ENCODE results near the gene RAPGEF6.

Gene RAPGEF6

DNA sequence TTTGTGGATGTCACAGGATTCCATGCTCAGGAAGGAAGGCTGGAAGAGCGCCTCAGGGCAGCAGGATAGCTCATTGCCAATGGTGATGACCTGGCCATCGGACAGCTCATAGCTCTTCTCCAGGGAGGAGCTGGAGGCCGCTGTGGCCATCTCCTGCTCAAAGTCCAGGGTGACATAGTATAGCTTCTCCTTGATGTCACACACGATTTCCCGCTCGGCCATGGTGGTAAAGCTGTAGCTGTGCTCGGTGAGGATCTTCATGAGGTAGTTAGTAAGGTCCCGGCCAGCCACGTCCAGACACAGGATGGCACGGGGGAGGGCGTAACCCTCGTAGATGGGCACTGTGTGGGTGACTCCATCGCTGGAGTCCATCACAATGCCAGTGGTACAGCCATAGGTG, 24.3 kb upstream of the RAPGEF6 start:
- Mint-ChIP-seq H3K9me3 (peaks cover 10% of the 10 kb centered on the region), H3K27me3 (no peaks in the 10 kb centered on the region), H3K4me3 (no peak overlapping the region), H3K36me3 (ENCODE audit: low read depth) (peaks cover 73% of the 10 kb centered on the region), H3K27ac (no peak overlapping the region), H3K4me1 (ENCODE audit: low read depth) (peaks cover 4% of the 10 kb centered on the region)

DNA sequence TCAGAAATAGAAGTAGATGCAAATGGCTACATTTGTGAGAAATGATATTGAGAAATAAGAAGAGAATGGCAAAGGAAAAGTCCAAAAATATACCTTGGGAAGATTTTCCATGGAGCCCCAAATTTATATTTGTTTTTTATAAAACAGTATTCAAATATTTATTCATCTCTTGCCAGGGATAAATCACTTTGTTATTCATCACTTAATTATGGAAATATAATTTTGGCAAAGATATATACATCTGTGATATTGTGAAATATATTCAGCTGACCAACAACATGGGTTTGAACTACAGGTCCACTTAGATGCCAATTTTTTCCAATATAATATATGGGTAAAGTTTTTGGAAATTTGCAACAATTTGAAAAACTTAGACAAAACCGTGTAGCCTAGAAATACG, 19.7 kb upstream of the RAPGEF6 start:
- Mint-ChIP-seq H3K4me1 (ENCODE audit: low read depth) (peaks cover 4% of the 10 kb centered on the region), H3K27ac (no peak overlapping the region), H3K9me3 (peaks cover 5% of the 10 kb centered on the region), H3K36me3 (ENCODE audit: low read depth) (peaks cover 64% of the 10 kb centered on the region), H3K4me3 (no peak overlapping the region), H3K27me3 (no peaks in the 10 kb centered on the region)

DNA sequence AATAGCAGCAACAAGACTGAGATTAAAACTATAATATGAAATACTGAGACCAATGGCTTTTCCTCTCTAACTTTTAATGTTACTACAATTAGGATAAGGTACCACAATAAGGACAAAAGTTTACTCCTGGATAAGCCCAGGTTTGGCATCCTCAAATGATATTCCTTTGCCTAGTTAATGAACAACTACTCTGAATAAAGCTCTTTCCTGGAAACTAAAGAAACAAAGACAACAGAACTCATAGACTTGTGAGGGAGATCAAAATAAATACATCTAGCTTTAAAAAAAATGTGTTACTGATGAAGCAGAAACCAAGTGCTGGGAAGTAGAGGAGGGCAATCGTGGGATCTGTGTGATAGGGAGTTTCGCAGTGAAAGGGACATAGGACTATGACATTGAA, 19.3 kb upstream of the RAPGEF6 start:
- Mint-ChIP-seq H3K4me1 (ENCODE audit: low read depth) (peaks cover 4% of the 10 kb centered on the region), H3K36me3 (ENCODE audit: low read depth) (peaks cover 59% of the 10 kb centered on the region), H3K27me3 (no peaks in the 10 kb centered on the region), H3K4me3 (no peak overlapping the region), H3K9me3 (peaks cover under 1% of the 10 kb centered on the region), H3K27ac (no peak overlapping the region)

DNA sequence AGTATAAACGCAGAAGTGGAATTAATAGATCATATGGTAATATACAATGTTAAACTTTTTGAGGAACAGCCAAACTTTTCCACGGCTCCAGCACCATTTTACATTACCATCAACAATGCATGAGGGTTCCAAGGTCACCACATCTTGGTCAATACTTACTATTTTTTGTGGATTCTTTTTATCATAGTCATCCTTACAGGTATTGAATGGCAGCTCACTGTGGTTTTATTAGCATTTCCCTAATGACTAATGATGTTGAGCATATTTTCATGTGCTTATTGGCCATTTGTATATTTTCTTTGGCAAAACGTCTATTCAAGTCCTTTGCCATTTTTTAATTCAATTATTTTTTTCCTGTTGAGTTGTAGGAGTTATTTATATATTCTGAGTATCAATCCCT, 14.1 kb upstream of the RAPGEF6 start:
- Mint-ChIP-seq H3K4me3 (no peak overlapping the region), H3K36me3 (ENCODE audit: low read depth) (peaks cover 42% of the 10 kb centered on the region), H3K4me1 (ENCODE audit: low read depth) (no peaks in the 10 kb centered on the region), H3K9me3 (no peaks in the 10 kb centered on the region), H3K27ac (no peak overlapping the region), H3K27me3 (no peaks in the 10 kb centered on the region)

DNA sequence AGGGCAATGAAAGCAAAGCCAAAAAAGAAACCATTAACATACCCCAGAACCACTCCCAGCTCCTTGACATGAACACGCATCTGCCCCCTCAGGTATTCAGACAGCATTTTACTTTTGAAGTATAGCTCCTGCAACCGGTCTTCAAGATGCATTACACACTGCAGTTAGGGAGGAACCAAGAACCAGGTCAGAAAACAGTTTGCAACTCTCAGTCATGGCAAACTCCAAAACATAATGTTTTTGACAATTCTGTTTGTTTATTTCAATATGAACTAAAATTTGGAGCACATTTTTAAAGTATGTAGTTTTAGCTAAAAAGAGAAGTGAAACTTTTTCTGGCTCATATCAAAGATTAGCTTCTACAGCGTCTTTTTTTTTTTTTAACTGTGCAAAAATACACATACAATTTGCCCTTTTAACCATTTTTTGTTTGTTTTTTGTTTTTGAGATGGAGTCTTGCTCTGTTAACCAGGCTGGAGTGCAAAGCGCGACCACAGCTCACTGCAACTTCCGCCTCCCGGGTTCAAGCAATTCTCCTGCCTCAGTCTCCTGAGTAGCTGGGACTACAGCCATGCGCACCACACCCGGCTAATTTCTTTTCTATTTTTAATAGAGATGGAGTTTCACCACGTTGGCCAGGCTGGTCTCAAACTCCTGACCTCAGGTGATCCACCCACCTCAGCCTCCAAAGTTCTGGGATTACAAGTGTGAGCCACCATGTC, 12.2 kb upstream of the RAPGEF6 start:
- H3K4me3 Mint-ChIP-seq = no peak overlapping the region
- H3K27ac Mint-ChIP-seq = no peak overlapping the region
- no peaks in the 10 kb centered on the region for H3K9me3 Mint-ChIP-seq
- no peaks in the 10 kb centered on the region for H3K27me3 Mint-ChIP-seq
- H3K36me3 Mint-ChIP-seq (ENCODE audit: low read depth) = peaks cover 38% of the 10 kb centered on the region
- no peaks in the 10 kb centered on the region for H3K4me1 Mint-ChIP-seq (ENCODE audit: low read depth)

DNA sequence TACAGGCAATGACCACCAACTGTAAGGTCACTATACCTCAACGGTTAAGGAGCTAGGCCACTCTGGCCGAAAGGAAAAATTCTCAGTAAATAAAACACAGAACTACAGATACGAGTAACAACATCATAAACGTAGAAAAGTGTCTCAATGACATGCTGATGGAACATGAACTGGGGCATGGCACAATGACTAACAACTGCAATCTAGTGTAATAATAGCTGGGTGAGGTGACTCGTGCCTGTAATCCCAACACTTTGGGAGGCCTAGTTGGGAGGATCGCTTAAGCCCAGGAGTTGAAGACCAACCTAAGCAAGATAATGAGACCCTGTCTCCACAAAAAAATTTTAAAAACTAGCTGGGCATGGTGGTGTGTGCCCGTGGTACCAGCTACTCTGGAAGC, 9.8 kb upstream of the RAPGEF6 start:
- Mint-ChIP-seq H3K36me3 (ENCODE audit: low read depth) (peaks cover 18% of the 10 kb centered on the region), H3K27ac (no peak overlapping the region), H3K4me3 (no peak overlapping the region), H3K27me3 (no peaks in the 10 kb centered on the region), H3K4me1 (ENCODE audit: low read depth) (peaks cover 15% of the 10 kb centered on the region), H3K9me3 (no peaks in the 10 kb centered on the region)

DNA sequence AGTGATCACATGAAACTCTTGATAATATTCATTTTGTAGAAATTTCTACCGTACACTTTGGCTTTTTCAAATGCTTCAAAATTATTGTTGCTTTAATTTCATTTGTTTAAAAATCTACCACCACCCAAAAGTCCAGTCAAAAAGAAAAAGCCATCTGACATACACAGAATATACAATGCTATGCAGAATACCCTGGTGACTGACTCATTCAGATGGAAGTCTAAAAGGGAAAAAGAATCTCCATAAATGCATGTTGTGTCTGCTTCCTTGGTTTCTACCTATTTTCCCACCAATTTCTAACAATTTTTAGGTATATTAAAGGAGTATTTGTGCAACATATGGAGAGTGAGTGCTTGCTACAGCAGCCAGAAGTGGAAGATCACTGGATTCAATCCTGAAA, 9.3 kb upstream of the RAPGEF6 start:
- Mint-ChIP-seq H3K36me3 (ENCODE audit: low read depth) (peaks cover 18% of the 10 kb centered on the region), H3K9me3 (no peaks in the 10 kb centered on the region), H3K27me3 (no peaks in the 10 kb centered on the region), H3K27ac (no peak overlapping the region), H3K4me1 (ENCODE audit: low read depth) (peaks cover 20% of the 10 kb centered on the region), H3K4me3 (no peak overlapping the region)

DNA sequence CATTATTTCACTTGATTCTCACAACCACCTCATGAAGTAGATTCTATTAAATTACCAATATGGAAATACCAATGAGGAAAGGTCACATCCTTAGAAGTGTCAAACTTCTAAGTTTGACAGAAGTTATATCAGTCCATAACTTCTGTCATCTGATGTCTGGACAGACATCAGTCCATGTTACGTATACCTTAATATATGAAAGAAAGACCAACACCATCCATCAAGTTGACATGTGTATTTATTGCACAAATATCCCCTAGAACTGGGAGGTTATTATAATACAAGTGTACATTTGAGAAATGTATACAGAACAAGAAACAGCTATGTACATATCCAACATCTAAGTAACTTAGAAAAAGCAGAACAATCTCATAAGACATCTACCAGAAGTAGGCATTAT, 6.5 kb upstream of the RAPGEF6 start:
- Mint-ChIP-seq H3K36me3 (ENCODE audit: low read depth) (peaks cover 18% of the 10 kb centered on the region), H3K4me1 (ENCODE audit: low read depth) (peaks cover 32% of the 10 kb centered on the region), H3K27ac (no peak overlapping the region), H3K9me3 (no peaks in the 10 kb centered on the region), H3K4me3 (no peak overlapping the region), H3K27me3 (no peaks in the 10 kb centered on the region)

DNA sequence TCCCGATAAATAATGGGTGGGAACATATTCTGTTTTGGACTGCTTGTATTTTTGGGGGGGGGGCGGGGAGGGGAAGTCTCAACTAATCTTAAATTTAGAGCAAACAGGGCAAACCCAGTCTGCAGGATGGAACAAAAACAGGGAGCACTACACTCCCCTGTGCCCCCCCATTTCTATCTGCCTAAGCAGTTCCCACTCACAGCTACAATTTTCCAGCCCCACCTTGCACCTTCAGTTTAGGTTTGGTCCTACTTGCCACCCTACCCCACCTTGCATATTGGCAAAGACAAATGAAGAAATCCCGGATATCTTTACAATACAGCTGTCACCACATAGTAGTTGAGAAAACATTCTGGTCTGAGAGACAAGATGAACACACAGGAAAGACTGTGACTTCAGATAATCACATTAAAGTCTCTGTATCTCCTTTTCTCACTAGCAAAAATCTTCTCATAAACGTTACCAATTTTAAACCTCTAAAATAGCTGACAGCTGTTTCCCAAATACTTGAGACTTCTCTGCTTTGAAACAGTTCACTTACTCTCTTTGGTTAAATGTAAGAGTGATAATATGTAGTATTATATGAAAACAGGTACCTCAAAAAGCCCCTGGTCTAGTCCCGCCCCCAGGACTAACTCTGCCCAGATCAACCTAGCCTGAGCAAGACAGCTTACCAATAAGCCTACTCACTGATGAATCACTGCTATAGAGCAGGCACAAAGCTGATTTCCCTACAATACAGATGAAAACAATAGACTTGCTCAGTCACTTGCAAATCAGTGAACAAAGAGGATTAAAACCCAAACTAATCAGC, 5.2 kb upstream of the RAPGEF6 start:
- Mint-ChIP-seq H3K36me3 (ENCODE audit: low read depth) (peaks cover 15% of the 10 kb centered on the region), H3K4me1 (ENCODE audit: low read depth) (peaks cover 38% of the 10 kb centered on the region), H3K27me3 (no peaks in the 10 kb centered on the region), H3K4me3 (peak overlapping the region; percentile 14), H3K27ac (peak overlapping the region; percentile 31), H3K9me3 (no peaks in the 10 kb centered on the region)

DNA sequence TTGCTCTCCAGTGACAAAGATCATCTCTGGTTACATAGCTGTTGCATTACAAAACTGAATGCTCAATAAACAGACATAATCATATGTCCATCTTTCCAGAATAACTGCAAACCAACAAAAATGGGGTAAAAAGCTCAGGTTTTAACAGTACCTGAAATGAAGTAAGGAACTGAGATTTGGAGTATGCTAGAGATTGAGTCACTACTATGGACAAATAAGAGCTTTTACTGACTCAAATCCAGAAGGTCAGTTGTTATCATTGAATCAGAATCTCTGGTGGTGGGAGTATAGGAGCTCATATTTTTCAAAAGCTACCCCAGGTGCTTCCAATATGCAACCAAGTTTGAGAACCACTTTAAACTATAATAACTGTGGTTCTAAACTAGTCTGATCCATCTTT, 4.1 kb upstream of the RAPGEF6 start:
- H3K4me3 Mint-ChIP-seq = no peak overlapping the region
- no peaks in the 10 kb centered on the region for H3K9me3 Mint-ChIP-seq
- H3K27me3 Mint-ChIP-seq = no peaks in the 10 kb centered on the region
- H3K36me3 Mint-ChIP-seq (ENCODE audit: low read depth) = peaks cover 5% of the 10 kb centered on the region
- no peak overlapping the region for H3K27ac Mint-ChIP-seq
- peaks cover 42% of the 10 kb centered on the region for H3K4me1 Mint-ChIP-seq (ENCODE audit: low read depth)

DNA sequence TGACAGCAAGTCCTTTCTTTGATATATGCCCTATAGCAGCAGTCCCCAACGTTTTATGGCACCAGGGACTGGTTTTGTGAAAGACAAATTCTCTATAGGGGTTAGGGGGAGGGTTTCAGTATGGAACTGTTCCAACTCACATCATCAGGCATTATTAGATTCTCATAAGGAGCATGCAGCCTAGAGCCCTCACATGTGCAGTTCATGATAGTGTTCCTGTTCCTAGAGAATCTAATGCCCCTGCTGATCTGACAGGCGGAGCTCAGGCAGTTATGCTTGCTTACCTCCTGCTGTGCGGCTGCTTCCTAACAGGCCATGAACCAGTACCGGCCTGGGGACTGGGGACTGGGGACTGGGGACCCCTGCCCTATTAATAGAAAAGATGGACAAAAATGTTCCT, 2.7 kb upstream of the RAPGEF6 start:
- Mint-ChIP-seq H3K9me3 (no peaks in the 10 kb centered on the region), H3K4me3 (no peak overlapping the region), H3K36me3 (ENCODE audit: low read depth) (peaks cover 1% of the 10 kb centered on the region), H3K27me3 (no peaks in the 10 kb centered on the region), H3K4me1 (ENCODE audit: low read depth) (peaks cover 48% of the 10 kb centered on the region), H3K27ac (no peak overlapping the region)

DNA sequence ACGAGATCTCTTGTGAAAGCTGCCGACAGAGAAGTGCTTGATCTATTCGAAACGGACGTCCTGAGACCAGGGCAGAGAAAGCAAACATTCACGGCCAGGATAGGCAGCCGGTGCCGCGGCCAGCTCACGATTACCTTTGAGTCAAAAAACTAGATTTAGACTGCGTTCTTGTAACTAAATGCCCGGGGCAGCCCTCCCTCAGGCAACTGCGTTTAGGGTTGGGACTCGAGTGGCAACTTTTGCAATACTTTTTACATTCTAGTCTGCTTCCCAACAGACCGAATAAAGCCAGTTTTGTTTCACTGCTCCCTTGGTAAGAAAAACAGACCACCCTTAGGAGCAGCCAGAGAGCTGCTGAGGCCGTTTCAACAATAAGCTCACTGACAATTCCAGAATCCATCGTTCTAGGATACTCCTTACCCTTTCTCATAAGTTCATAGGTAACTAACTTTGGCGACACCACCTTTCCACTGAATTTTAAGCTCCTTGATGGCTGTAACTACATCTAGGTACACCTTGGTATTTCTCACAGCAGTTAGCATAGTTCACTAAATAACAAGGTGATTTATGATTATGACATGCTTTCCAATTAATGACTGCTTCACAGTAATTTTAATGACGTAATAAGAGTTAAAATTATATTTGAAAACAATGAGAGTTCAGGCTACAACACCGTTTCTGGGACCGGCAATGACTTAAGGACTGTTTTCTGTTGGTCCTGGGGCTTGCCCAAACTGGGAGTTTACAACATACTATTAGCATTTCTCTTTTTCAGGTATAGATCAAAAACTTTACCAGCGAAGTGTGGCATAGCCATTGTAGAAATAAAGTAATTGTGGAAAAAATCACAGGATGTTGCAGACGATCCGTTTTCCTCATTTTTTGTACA, 899 bp upstream of the RAPGEF6 start:
- H3K9me3 Mint-ChIP-seq = no peaks in the 10 kb centered on the region
- H3K4me1 Mint-ChIP-seq (ENCODE audit: low read depth) = peaks cover 44% of the 10 kb centered on the region
- H3K27me3 Mint-ChIP-seq = no peaks in the 10 kb centered on the region
- peak overlapping the region; percentile 94 for H3K4me3 Mint-ChIP-seq
- H3K36me3 Mint-ChIP-seq (ENCODE audit: low read depth) = no peaks in the 10 kb centered on the region
- H3K27ac Mint-ChIP-seq = peak overlapping the region; percentile 94

DNA sequence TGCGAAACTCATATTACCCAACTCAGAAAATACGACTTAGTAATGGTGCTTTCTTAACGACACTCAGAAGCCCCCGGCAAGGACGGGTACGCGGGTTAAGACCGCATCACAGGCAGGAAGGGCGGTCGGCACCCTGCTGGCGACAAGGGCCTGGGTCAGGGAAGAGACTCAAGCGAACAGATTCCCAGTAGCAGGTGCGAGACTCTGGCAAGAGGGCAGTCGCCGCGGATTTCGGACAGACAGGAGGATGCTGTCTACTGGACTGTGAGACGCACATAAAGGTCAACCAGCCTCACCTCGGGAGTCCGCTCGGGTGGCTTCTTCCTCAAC, 398 bp downstream of the RAPGEF6 start:
- Mint-ChIP-seq H3K9me3 (no peaks in the 10 kb centered on the region), H3K27ac (peak overlapping the region; percentile 94), H3K4me3 (peak overlapping the region; percentile 94), H3K27me3 (no peaks in the 10 kb centered on the region), H3K36me3 (ENCODE audit: low read depth) (no peaks in the 10 kb centered on the region), H3K4me1 (ENCODE audit: low read depth) (peaks cover 36% of the 10 kb centered on the region)

DNA sequence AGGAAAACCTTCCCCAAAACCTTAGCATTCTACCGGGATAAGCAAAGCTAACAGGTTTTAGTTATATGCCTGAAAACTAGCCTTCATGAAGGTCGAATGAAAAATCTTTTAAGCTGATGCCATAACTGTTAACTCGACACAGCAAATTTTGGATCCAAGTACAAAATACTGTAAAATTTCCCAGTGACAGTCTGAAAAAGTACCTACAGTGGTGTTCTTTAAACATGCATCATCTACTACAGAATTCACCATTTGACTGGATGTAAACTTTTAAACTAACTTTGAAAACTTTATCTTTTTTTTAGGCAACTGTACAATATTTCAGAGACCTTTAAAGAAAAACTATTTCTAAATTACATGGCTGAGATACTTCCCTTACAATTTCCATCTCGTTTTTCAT, 791 bp downstream of the RAPGEF6 start:
- peaks cover 36% of the 10 kb centered on the region for H3K4me1 Mint-ChIP-seq (ENCODE audit: low read depth)
- H3K9me3 Mint-ChIP-seq = no peaks in the 10 kb centered on the region
- peak overlapping the region; percentile 94 for H3K27ac Mint-ChIP-seq
- peak overlapping the region; percentile 94 for H3K4me3 Mint-ChIP-seq
- no peaks in the 10 kb centered on the region for H3K27me3 Mint-ChIP-seq
- peaks cover under 1% of the 10 kb centered on the region for H3K36me3 Mint-ChIP-seq (ENCODE audit: low read depth)

DNA sequence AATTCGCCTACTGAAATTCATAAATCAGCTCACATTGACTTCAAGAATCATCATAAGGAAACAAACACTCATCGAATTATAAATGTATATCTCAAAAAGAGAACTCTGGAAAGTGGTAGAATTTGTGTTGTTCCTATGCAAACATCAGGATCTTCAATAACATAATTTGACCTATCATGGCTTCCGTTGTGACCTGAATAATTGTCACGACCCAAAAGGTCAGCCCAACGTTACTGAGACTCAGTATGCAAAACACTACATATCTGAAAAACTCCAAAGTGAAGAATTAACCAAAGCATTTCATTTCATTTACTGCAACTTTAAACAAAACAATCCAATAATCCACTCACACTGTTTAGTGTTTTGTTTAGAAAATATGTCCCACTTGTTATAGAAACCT, 1.2 kb downstream of the RAPGEF6 start:
- Mint-ChIP-seq H3K4me1 (ENCODE audit: low read depth) (peaks cover 36% of the 10 kb centered on the region), H3K27ac (peak overlapping the region; percentile 94), H3K27me3 (no peaks in the 10 kb centered on the region), H3K36me3 (ENCODE audit: low read depth) (peaks cover 5% of the 10 kb centered on the region), H3K4me3 (peak overlapping the region; percentile 94), H3K9me3 (no peaks in the 10 kb centered on the region)
